HL-60 (cell line): ENCODE data around the gene RPL36A.

Experiments used
- GABPA ChIP-seq: IDR thresholded peaks from 2 replicates; pipeline ENCODE4 v1.6.1; 2012; ENCODE audit warnings: low read depth
- POLR2AphosphoS5 ChIP-seq: IDR thresholded peaks from 2 replicates; pipeline ENCODE4 v1.6.1; 2012; ENCODE audit warnings: low read depth
- SPI1 ChIP-seq: IDR thresholded peaks from 2 replicates; pipeline ENCODE4 v1.6.1; 2012; ENCODE audit warnings: low read depth, mild to moderate bottlenecking, borderline replicate concordance
- TF ChIP-seq, protein P1 (sequence below): IDR thresholded peaks from one replicate; pipeline ENCODE4 v1.5.1; 2011; ENCODE audit warnings: low read length, control low read depth, inconsistent platforms; ENCODE audit not compliant: insufficient read depth
- TF ChIP-seq, protein P2 (sequence below): IDR thresholded peaks from 2 replicates; pipeline ENCODE4 v1.6.1; 2012; ENCODE audit warnings: low read depth; ENCODE audit not compliant: insufficient replicate concordance

DNA sequence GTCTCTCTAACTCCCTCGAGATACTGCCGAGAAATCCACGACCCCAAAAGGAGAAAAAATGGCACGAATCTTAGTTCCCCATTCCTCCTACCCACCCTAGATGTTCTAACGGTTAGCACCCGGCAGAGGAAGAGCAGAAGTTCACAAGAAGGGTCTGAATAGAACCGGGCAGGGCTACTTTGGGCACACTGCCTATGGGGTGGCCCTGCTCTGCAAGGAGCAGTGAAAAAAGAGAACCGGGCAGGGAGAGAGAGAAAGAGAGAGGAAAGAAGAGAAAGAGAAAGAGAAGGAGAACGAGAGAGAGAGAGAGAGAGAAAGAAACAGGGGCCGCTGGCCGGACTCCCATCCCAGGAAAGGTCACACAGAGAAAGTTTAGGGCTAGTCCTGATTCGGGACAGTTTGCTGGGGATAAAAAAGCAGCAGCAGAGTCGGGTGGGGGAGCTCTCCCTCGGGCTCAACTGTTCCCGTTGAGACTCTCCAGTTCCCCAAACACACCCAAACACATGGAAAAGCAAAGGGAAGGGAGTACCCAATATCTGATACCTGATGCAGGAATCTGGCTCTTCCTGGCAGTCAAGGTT is 16.4 kb downstream of the RPL36A start:
- TF ChIP-seq, protein P1, sequence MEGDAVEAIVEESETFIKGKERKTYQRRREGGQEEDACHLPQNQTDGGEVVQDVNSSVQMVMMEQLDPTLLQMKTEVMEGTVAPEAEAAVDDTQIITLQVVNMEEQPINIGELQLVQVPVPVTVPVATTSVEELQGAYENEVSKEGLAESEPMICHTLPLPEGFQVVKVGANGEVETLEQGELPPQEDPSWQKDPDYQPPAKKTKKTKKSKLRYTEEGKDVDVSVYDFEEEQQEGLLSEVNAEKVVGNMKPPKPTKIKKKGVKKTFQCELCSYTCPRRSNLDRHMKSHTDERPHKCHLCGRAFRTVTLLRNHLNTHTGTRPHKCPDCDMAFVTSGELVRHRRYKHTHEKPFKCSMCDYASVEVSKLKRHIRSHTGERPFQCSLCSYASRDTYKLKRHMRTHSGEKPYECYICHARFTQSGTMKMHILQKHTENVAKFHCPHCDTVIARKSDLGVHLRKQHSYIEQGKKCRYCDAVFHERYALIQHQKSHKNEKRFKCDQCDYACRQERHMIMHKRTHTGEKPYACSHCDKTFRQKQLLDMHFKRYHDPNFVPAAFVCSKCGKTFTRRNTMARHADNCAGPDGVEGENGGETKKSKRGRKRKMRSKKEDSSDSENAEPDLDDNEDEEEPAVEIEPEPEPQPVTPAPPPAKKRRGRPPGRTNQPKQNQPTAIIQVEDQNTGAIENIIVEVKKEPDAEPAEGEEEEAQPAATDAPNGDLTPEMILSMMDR, result no peak
- TF ChIP-seq POLR2AphosphoS5 (no peak), GABPA (no peak), SPI1 (no peak)
- TF ChIP-seq, protein P2, sequence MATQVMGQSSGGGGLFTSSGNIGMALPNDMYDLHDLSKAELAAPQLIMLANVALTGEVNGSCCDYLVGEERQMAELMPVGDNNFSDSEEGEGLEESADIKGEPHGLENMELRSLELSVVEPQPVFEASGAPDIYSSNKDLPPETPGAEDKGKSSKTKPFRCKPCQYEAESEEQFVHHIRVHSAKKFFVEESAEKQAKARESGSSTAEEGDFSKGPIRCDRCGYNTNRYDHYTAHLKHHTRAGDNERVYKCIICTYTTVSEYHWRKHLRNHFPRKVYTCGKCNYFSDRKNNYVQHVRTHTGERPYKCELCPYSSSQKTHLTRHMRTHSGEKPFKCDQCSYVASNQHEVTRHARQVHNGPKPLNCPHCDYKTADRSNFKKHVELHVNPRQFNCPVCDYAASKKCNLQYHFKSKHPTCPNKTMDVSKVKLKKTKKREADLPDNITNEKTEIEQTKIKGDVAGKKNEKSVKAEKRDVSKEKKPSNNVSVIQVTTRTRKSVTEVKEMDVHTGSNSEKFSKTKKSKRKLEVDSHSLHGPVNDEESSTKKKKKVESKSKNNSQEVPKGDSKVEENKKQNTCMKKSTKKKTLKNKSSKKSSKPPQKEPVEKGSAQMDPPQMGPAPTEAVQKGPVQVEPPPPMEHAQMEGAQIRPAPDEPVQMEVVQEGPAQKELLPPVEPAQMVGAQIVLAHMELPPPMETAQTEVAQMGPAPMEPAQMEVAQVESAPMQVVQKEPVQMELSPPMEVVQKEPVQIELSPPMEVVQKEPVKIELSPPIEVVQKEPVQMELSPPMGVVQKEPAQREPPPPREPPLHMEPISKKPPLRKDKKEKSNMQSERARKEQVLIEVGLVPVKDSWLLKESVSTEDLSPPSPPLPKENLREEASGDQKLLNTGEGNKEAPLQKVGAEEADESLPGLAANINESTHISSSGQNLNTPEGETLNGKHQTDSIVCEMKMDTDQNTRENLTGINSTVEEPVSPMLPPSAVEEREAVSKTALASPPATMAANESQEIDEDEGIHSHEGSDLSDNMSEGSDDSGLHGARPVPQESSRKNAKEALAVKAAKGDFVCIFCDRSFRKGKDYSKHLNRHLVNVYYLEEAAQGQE, result no peak
